Measurements from ENCODE around the gene CDH8.

The CDH8 gene

GRCh38 chr16:62022688-62023087 is 13.6 kb downstream of the CDH8 start:
- peaks cover 9% of the 10 kb centered on the region for H3K27me3 ChIP-seq (ENCODE audit: insufficient read depth, poor library complexity, severe bottlenecking)
- no peaks in the 10 kb centered on the region for H3K36me3 ChIP-seq (ENCODE audit: low read depth)
- DNase-seq (ENCODE audit: low spot score), result no peak
- H3K27ac ChIP-seq (ENCODE audit: poor library complexity, severe bottlenecking), result no peak overlapping the region
- no peak for TF ChIP-seq CTCF (IDR thresholded peaks at IDR 0.05; ENCODE audit: poor library complexity, severe bottlenecking)
- no peak overlapping the region for H3K4me3 ChIP-seq (ENCODE audit: severe bottlenecking)
- H3K9me3 ChIP-seq (ENCODE audit: severe bottlenecking), result no peaks in the 10 kb centered on the region
- no peak for ATAC-seq (ENCODE audit: low read depth)
- H3K4me1 ChIP-seq (ENCODE audit: insufficient read depth, poor library complexity, severe bottlenecking), result no peaks in the 10 kb centered on the region

GRCh38 chr16:62021161-62021581 is 15.1 kb downstream of the CDH8 start:
- H3K27me3 ChIP-seq (ENCODE audit: insufficient read depth, poor library complexity, severe bottlenecking), result peaks cover 7% of the 10 kb centered on the region
- no peaks in the 10 kb centered on the region for H3K36me3 ChIP-seq (ENCODE audit: low read depth)
- H3K9me3 ChIP-seq (ENCODE audit: severe bottlenecking), result no peaks in the 10 kb centered on the region
- H3K27ac ChIP-seq (ENCODE audit: poor library complexity, severe bottlenecking), result no peak overlapping the region
- no peak for ATAC-seq (ENCODE audit: low read depth)
- DNase-seq (ENCODE audit: low spot score), result no peak
- TF ChIP-seq CTCF (IDR thresholded peaks at IDR 0.05; ENCODE audit: poor library complexity, severe bottlenecking), result no peak
- no peak overlapping the region for H3K4me3 ChIP-seq (ENCODE audit: severe bottlenecking)
- H3K4me1 ChIP-seq (ENCODE audit: insufficient read depth, poor library complexity, severe bottlenecking), result no peaks in the 10 kb centered on the region

GRCh38 chr16:62020681-62021080 is 15.6 kb downstream of the CDH8 start:
- TF ChIP-seq CTCF (IDR thresholded peaks at IDR 0.05; ENCODE audit: poor library complexity, severe bottlenecking), result no peak
- no peak overlapping the region for H3K27ac ChIP-seq (ENCODE audit: poor library complexity, severe bottlenecking)
- H3K27me3 ChIP-seq (ENCODE audit: insufficient read depth, poor library complexity, severe bottlenecking), result peaks cover 7% of the 10 kb centered on the region
- no peaks in the 10 kb centered on the region for H3K4me1 ChIP-seq (ENCODE audit: insufficient read depth, poor library complexity, severe bottlenecking)
- no peaks in the 10 kb centered on the region for H3K36me3 ChIP-seq (ENCODE audit: low read depth)
- no peaks in the 10 kb centered on the region for H3K9me3 ChIP-seq (ENCODE audit: severe bottlenecking)
- ATAC-seq (ENCODE audit: low read depth), result no peak
- DNase-seq (ENCODE audit: low spot score), result no peak
- no peak overlapping the region for H3K4me3 ChIP-seq (ENCODE audit: severe bottlenecking)

- Histone ChIP-seq H3K4me1 (ENCODE audit: insufficient read depth, poor library complexity, severe bottlenecking) (no peaks in the 10 kb centered on the region), H3K27me3 (ENCODE audit: insufficient read depth, poor library complexity, severe bottlenecking) (peaks cover 3% of the 10 kb centered on the region), H3K9me3 (ENCODE audit: severe bottlenecking) (no peaks in the 10 kb centered on the region), H3K36me3 (ENCODE audit: low read depth) (no peaks in the 10 kb centered on the region), H3K27ac (ENCODE audit: poor library complexity, severe bottlenecking) (no peak overlapping the region), H3K4me3 (ENCODE audit: severe bottlenecking) (no peak overlapping the region)
- no peak for ATAC-seq (ENCODE audit: low read depth)
- TF ChIP-seq CTCF (IDR thresholded peaks at IDR 0.05; ENCODE audit: poor library complexity, severe bottlenecking), result no peak
- DNase-seq (ENCODE audit: low spot score), result no peak
Measured at GRCh38 chr16:62019851-62020250, 16.4 kb downstream of the CDH8 start.

- ATAC-seq (ENCODE audit: low read depth), result no peak
Measured at GRCh38 chr16:62018301-62019060, 17.8 kb downstream of the CDH8 start.

More at GRCh38 chr16:62018301-62019060, 17.8 kb downstream of the CDH8 start:
- TF ChIP-seq CTCF (IDR thresholded peaks at IDR 0.05; ENCODE audit: poor library complexity, severe bottlenecking), result no peak
- DNase-seq (ENCODE audit: low spot score), result no peak
- H3K9me3 ChIP-seq (ENCODE audit: severe bottlenecking), result no peaks in the 10 kb centered on the region
- H3K27me3 ChIP-seq (ENCODE audit: insufficient read depth, poor library complexity, severe bottlenecking), result peaks cover 3% of the 10 kb centered on the region
- no peak overlapping the region for H3K27ac ChIP-seq (ENCODE audit: poor library complexity, severe bottlenecking)
- peaks cover 4% of the 10 kb centered on the region for H3K4me1 ChIP-seq (ENCODE audit: insufficient read depth, poor library complexity, severe bottlenecking)
- H3K4me3 ChIP-seq (ENCODE audit: severe bottlenecking), result no peak overlapping the region
- H3K36me3 ChIP-seq (ENCODE audit: low read depth), result no peaks in the 10 kb centered on the region

Measured in RWPE2 (cell line).